Measurements from ENCODE around the gene DNAJC11. TPM values are rescaled to one million over a fixed set of nuclear protein-coding genes. Genes with fewer than 3 reads are reported as not detected.
"Not testable (repeated sequence)": the region's sequence is repeated elsewhere in the genome, so short reads cannot be mapped to it uniquely, and the experiment has no call there.

Gene DNAJC11
- total and polyA plus RNA-seq, 2 experiments from 2014 or later, result 35.3 to 39.5 TPM

GRCh38 chr1:6667139-6667538 lies 34.5 kb downstream of the DNAJC11 start:
- H3K36me3 ChIP-seq (replicated peaks; ENCODE audit: insufficient read depth, low read depth), result no peaks in the 10 kb centered on the region
- no peaks in the 10 kb centered on the region for H3K27me3 ChIP-seq
- H3K9me2 ChIP-seq (replicated peaks; ENCODE audit: insufficient read depth), result no peaks in the 10 kb centered on the region
- H4K20me1 ChIP-seq (ENCODE audit: insufficient read depth, poor library complexity, severe bottlenecking), result no peaks in the 10 kb centered on the region
- H3K79me2 ChIP-seq, result no peaks in the 10 kb centered on the region
- no peak overlapping the region for H3K4me3 ChIP-seq
- WGBS (ENCODE audit: low lambda C conversion rate, missing lambda C conversion rate), result 98% methylated on average over 6 of the region's 6 CpGs
- no peaks in the 10 kb centered on the region for H3K9me3 ChIP-seq (ENCODE audit: low read depth)
- H3K4me2 ChIP-seq, result no peak overlapping the region
- H2AFZ ChIP-seq, result no peak overlapping the region
- TF ChIP-seq CTCF (IDR thresholded peaks at IDR 0.05; ENCODE audit: poor library complexity) (no peak), EZH2phosphoT487 (IDR thresholded peaks at IDR 0.05; ENCODE audit: low read depth, severe bottlenecking, unreplicated experiment) (no peak), EZH2 (IDR thresholded peaks at IDR 0.05; ENCODE audit: borderline replicate concordance) (no peak)
- no peaks in the 10 kb centered on the region for H3K4me1 ChIP-seq (ENCODE audit: insufficient read depth)
- DNase-seq (ENCODE audit: low spot score), result no peak
- H3K27ac ChIP-seq, result no peak overlapping the region

GRCh38 chr1:6666696-6667095 lies 34.9 kb downstream of the DNAJC11 start:
- DNase-seq (ENCODE audit: low spot score), result no peak

GRCh38 chr1:6662468-6662867 lies 39.1 kb downstream of the DNAJC11 start:
- H4K20me1 ChIP-seq (ENCODE audit: insufficient read depth, poor library complexity, severe bottlenecking); H3K79me2 ChIP-seq; H2AFZ ChIP-seq; H3K4me2 ChIP-seq; H3K4me1 ChIP-seq (ENCODE audit: insufficient read depth); H3K4me3 ChIP-seq; H3K27me3 ChIP-seq; H3K27ac ChIP-seq; H3K9me2 ChIP-seq (replicated peaks; ENCODE audit: insufficient read depth); H3K36me3 ChIP-seq (replicated peaks; ENCODE audit: insufficient read depth, low read depth); H3K9me3 ChIP-seq (ENCODE audit: low read depth); DNase-seq (ENCODE audit: low spot score): not testable (repeated sequence)
- over 99% methylated on average over 7 of the region's 7 CpGs for WGBS (ENCODE audit: low lambda C conversion rate, missing lambda C conversion rate)

More at GRCh38 chr1:6666696-6667095, 34.9 kb downstream of the DNAJC11 start:
- H3K4me2 ChIP-seq, result no peak overlapping the region
- no peaks in the 10 kb centered on the region for H3K4me1 ChIP-seq (ENCODE audit: insufficient read depth)
- no peaks in the 10 kb centered on the region for H3K9me3 ChIP-seq (ENCODE audit: low read depth)
- no peak overlapping the region for H2AFZ ChIP-seq
- no peaks in the 10 kb centered on the region for H3K79me2 ChIP-seq
- 93% methylated on average over 5 of the region's 5 CpGs for WGBS (ENCODE audit: low lambda C conversion rate, missing lambda C conversion rate)
- no peak overlapping the region for H3K27ac ChIP-seq
- no peaks in the 10 kb centered on the region for H3K27me3 ChIP-seq
- H3K36me3 ChIP-seq (replicated peaks; ENCODE audit: insufficient read depth, low read depth), result no peaks in the 10 kb centered on the region
- H3K4me3 ChIP-seq, result no peak overlapping the region
- TF ChIP-seq CTCF (IDR thresholded peaks at IDR 0.05; ENCODE audit: poor library complexity), result no peak
- no peak for TF ChIP-seq EZH2phosphoT487 (IDR thresholded peaks at IDR 0.05; ENCODE audit: low read depth, severe bottlenecking, unreplicated experiment)
- TF ChIP-seq EZH2 (IDR thresholded peaks at IDR 0.05; ENCODE audit: borderline replicate concordance), result no peak
- no peaks in the 10 kb centered on the region for H4K20me1 ChIP-seq (ENCODE audit: insufficient read depth, poor library complexity, severe bottlenecking)
- no peaks in the 10 kb centered on the region for H3K9me2 ChIP-seq (replicated peaks; ENCODE audit: insufficient read depth)

GRCh38 chr1:6660415-6661049 lies 41.1 kb downstream of the DNAJC11 start:
- Histone ChIP-seq H3K4me3 (no peak overlapping the region), H3K79me2 (no peaks in the 10 kb centered on the region), H3K9me2 (replicated peaks; ENCODE audit: insufficient read depth) (no peaks in the 10 kb centered on the region), H3K9me3 (ENCODE audit: low read depth) (no peaks in the 10 kb centered on the region), H4K20me1 (ENCODE audit: insufficient read depth, poor library complexity, severe bottlenecking) (peaks cover 4% of the 10 kb centered on the region), H2AFZ (no peak overlapping the region), H3K27ac (no peak overlapping the region), H3K4me1 (ENCODE audit: insufficient read depth) (peaks cover 5% of the 10 kb centered on the region), H3K27me3 (no peaks in the 10 kb centered on the region), H3K4me2 (no peak overlapping the region), H3K36me3 (replicated peaks; ENCODE audit: insufficient read depth, low read depth) (no peaks in the 10 kb centered on the region)
- no peak for TF ChIP-seq EZH2 (IDR thresholded peaks at IDR 0.05; ENCODE audit: borderline replicate concordance)
- no peak for TF ChIP-seq EZH2phosphoT487 (IDR thresholded peaks at IDR 0.05; ENCODE audit: low read depth, severe bottlenecking, unreplicated experiment)
- DNase-seq (ENCODE audit: low spot score), result no peak
- WGBS (ENCODE audit: low lambda C conversion rate, missing lambda C conversion rate), result 81% methylated on average over 7 of the region's 7 CpGs

All from hepatocyte (in vitro differentiated cells).